K562 (cell line): ENCODE results near the gene TBC1D17. TPM values are rescaled to one million over a fixed set of nuclear protein-coding genes. Genes with fewer than 3 reads are reported as not detected.

ENCODE experiments used
- CEBPB ChIP-seq: fragments of 450-650 bp; IDR thresholded peaks from 2 replicates; pipeline ENCODE4 v1.6.1; 2016; ENCODE audit warnings: missing genetic modification characterization, missing compliant biosample characterization
- CEBPZ ChIP-seq: fragments of 150-350 bp; IDR thresholded peaks from 2 replicates; pipeline ENCODE4 v1.6.1; 2014; ENCODE audit warnings: low read depth, mild to moderate bottlenecking, low read length, borderline replicate concordance
- ETV5 ChIP-seq: sonication (generic); formaldehyde crosslinking; IDR thresholded peaks from 2 replicates; pipeline ENCODE4 v1.4.0; 2020; ENCODE audit warnings: low read depth, mild to moderate bottlenecking, missing genetic modification reagents
- GATAD2B ChIP-seq: fragments of 450-650 bp; IDR thresholded peaks from 2 replicates; pipeline ENCODE4 v1.6.1; 2017; ENCODE audit warnings: mild to moderate bottlenecking, borderline replicate concordance
- GTF2F1 ChIP-seq: IDR thresholded peaks from 2 replicates; pipeline ENCODE4 v1.6.1; 2011; ENCODE audit warnings: low read depth, low read length, improper control_type of control experiment
- KAT8 ChIP-seq: fragments of 450-650 bp; IDR thresholded peaks from 2 replicates; pipeline ENCODE4 v1.6.1; 2016; ENCODE audit warnings: low read depth, mild to moderate bottlenecking
- RBM39 ChIP-seq: fragments of 200-400 bp; formaldehyde crosslinking; optimal IDR thresholded peaks from 2 replicates; pipeline ENCODE3; 2018; ENCODE audit warnings: low read depth, low read length
- SAFB ChIP-seq: fragments of 200-400 bp; formaldehyde crosslinking; IDR thresholded peaks from 2 replicates; pipeline ENCODE4 v1.6.1; 2017; ENCODE audit warnings: low read depth, low read length, borderline replicate concordance
- SRSF3 ChIP-seq: fragments of 200-400 bp; formaldehyde crosslinking; IDR thresholded peaks from 2 replicates; pipeline ENCODE4 v1.6.1; 2016; ENCODE audit warnings: mild to moderate bottlenecking, low read length, moderate library complexity; ENCODE audit not compliant: insufficient read depth
- TSC22D4 ChIP-seq: fragments of 450-650 bp; IDR thresholded peaks from 2 replicates; pipeline ENCODE4 v1.6.1; 2016; ENCODE audit warnings: missing genetic modification characterization, missing biosample characterization, control low read depth
- ZNF174 ChIP-seq: fragments of 250-450 bp; sonication (Bioruptor Pico); IDR thresholded peaks from 2 replicates; pipeline ENCODE4 v1.4.0; 2020; ENCODE audit warnings: mild to moderate bottlenecking
- ZNF263 ChIP-seq: sonication (generic); formaldehyde crosslinking; IDR thresholded peaks from 2 replicates; pipeline ENCODE4 v1.8.0; 2022; ENCODE audit warnings: mild to moderate bottlenecking, missing genetic modification reagents, borderline replicate concordance
- ZNF507 ChIP-seq: conservative IDR thresholded peaks from 2 replicates; pipeline ENCODE4 v1.6.1; 2017; ENCODE audit warnings: missing genetic modification characterization, missing compliant biosample characterization
- ZNF77 ChIP-seq: fragments of 250-450 bp; sonication (Bioruptor Pico); IDR thresholded peaks from 2 replicates; pipeline ENCODE4 v1.5.0; 2020
- ZNF785 ChIP-seq: fragments of 250-450 bp; sonication (Bioruptor Pico); IDR thresholded peaks from 2 replicates; pipeline ENCODE4 v1.4.0; 2020; ENCODE audit warnings: mild to moderate bottlenecking
- polyA plus RNA-seq, 8 experiments: library from polyadenylated mRNA; depleted of rRNA in 4 of 8; stranded (reverse) in 5 of 8; unstranded in 3 of 8; fragments of >200 nt; fragmentation: Nextera tagmentation in 2 of 8; fragmentation: Illumina TruSeq in 1 of 8; extraction: Ambion mirVana in 2 of 8; extraction: Trizol in 1 of 8; gene quantifications; 2 replicates each; pipeline versions ENCODE4 v1.2.1 to v1.2.3, GENCODE V29; 2011 to 2014; ENCODE audit warnings: inconsistent platforms in 1 of 8, missing spikeins in 1 of 8
- total RNA-seq, 7 experiments: library from RNA; depleted of rRNA in 6 of 7; stranded (reverse); fragments of >200 nt in 6 of 7; fragmentation: Illumina TruSeq in 2 of 7; extraction: Trizol in 2 of 7; gene quantifications; 2 replicates each; pipeline versions ENCODE4 v1.2.1 to v1.2.3, GENCODE V29; 2011 to 2021; ENCODE audit warnings: low replicate concordance in 1 of 7
- TF ChIP-seq, protein P1 (sequence below): sonication (generic); formaldehyde crosslinking; IDR thresholded peaks from 2 replicates; pipeline ENCODE4 v1.8.0; 2022; ENCODE audit warnings: mild to moderate bottlenecking, missing genetic modification reagents
- TF ChIP-seq, protein P2 (sequence below): fragments of 250-450 bp; sonication (Bioruptor Pico); IDR thresholded peaks from 2 replicates; pipeline ENCODE4 v1.5.0; 2021; ENCODE audit warnings: mild to moderate bottlenecking, borderline replicate concordance
- TF ChIP-seq, protein P3 (sequence below): fragments of 450-650 bp; IDR thresholded peaks from 2 replicates; pipeline ENCODE4 v1.6.1; 2016; ENCODE audit warnings: borderline replicate concordance
- TF ChIP-seq, protein P4 (sequence below): sonication (generic); formaldehyde crosslinking; IDR thresholded peaks from 2 replicates; pipeline ENCODE4 v1.8.0; 2022; ENCODE audit warnings: missing genetic modification reagents, mild to moderate bottlenecking, moderate library complexity, borderline replicate concordance

Gene TBC1D17
- total and polyA plus RNA-seq, 9 of the 15 experiments (the other 6 are each of a cell fraction or from before 2014, with no cell fraction given) = 0.42 to 16.0 (median 3.8) TPM

DNA sequence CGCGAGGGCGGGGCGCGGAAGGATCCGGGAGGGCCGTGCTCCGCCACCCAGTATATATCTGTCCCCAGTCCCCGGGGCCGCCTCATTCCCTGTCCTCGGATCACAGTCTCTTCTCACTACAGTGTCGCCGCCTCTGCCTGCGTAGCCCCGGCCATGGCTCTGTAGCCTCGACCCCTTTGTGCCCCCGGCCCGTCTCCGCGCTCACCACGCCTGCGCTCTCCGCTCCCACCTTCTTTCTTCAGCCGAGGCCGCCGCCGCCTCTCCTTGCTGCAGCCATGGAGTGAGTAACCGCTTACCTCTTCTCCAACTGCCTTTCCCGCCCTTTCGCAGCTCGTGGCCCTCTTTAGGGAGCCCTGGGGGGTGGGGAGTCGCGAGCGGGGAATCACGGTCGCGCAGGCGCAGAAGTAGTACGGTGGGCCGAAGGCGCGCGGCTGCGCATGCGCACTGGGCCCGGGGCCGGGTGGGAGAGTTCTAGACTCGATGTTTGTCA, 51.7 kb downstream of the TBC1D17 start, which contains the start of the genes ATF5 and NUP62 (continued):
- TF ChIP-seq CEBPZ (no peak), CEBPB (no peak), ZNF263 (CRISPR knock-in tag) (peak; percentile 74), ZNF174 (CRISPR knock-in tag) (no peak), SRSF3 (peak; percentile 98; the same call in 1 of the 2 replicates), GTF2F1 (no peak), RBM39 (no peak), ZNF77 (CRISPR knock-in tag) (no peak), SAFB (0 out of 2 replicates have a peak, but pooled peaks have one; percentile 51), TSC22D4 (tag) (no peak), ETV5 (CRISPR knock-in tag) (peak; percentile 50; the same call in 1 of the 2 replicates), GATAD2B (no peak), ZNF785 (CRISPR knock-in tag) (no peak), ZNF507 (tag) (no peak), KAT8 (no peak)
- TF ChIP-seq, protein P1, sequence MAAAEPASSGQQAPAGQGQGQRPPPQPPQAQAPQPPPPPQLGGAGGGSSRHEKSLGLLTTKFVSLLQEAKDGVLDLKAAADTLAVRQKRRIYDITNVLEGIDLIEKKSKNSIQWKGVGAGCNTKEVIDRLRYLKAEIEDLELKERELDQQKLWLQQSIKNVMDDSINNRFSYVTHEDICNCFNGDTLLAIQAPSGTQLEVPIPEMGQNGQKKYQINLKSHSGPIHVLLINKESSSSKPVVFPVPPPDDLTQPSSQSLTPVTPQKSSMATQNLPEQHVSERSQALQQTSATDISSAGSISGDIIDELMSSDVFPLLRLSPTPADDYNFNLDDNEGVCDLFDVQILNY (CRISPR knock-in tag) = peak; percentile 95; the same call in 1 of the 2 replicates
- TF ChIP-seq, protein P2, sequence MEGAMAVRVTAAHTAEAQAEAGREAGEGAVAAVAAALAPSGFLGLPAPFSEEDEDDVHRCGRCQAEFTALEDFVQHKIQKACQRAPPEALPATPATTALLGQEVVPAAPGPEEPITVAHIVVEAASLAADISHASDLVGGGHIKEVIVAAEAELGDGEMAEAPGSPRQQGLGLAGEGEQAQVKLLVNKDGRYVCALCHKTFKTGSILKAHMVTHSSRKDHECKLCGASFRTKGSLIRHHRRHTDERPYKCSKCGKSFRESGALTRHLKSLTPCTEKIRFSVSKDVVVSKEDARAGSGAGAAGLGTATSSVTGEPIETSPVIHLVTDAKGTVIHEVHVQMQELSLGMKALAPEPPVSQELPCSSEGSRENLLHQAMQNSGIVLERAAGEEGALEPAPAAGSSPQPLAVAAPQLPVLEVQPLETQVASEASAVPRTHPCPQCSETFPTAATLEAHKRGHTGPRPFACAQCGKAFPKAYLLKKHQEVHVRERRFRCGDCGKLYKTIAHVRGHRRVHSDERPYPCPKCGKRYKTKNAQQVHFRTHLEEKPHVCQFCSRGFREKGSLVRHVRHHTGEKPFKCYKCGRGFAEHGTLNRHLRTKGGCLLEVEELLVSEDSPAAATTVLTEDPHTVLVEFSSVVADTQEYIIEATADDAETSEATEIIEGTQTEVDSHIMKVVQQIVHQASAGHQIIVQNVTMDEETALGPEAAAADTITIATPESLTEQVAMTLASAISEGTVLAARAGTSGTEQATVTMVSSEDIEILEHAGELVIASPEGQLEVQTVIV (CRISPR knock-in tag) = 0 out of 2 replicates have a peak, but pooled peaks have one; percentile 53
- TF ChIP-seq, protein P3, sequence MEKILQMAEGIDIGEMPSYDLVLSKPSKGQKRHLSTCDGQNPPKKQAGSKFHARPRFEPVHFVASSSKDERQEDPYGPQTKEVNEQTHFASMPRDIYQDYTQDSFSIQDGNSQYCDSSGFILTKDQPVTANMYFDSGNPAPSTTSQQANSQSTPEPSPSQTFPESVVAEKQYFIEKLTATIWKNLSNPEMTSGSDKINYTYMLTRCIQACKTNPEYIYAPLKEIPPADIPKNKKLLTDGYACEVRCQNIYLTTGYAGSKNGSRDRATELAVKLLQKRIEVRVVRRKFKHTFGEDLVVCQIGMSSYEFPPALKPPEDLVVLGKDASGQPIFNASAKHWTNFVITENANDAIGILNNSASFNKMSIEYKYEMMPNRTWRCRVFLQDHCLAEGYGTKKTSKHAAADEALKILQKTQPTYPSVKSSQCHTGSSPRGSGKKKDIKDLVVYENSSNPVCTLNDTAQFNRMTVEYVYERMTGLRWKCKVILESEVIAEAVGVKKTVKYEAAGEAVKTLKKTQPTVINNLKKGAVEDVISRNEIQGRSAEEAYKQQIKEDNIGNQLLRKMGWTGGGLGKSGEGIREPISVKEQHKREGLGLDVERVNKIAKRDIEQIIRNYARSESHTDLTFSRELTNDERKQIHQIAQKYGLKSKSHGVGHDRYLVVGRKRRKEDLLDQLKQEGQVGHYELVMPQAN = peak; percentile 53; the same call in 1 of the 2 replicates
- TF ChIP-seq, protein P4, sequence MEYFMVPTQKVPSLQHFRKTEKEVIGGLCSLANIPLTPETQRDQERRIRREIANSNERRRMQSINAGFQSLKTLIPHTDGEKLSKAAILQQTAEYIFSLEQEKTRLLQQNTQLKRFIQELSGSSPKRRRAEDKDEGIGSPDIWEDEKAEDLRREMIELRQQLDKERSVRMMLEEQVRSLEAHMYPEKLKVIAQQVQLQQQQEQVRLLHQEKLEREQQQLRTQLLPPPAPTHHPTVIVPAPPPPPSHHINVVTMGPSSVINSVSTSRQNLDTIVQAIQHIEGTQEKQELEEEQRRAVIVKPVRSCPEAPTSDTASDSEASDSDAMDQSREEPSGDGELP = peak; percentile 75
